NCI-H345 (cell line): ENCODE measurements around the gene TMOD2.

Experiments
- DNase-seq: peaks from one replicate; lab custom pipeline; 2025; lab: John Stamatoyannopoulos, UW

TMOD2 gene

DNA sequence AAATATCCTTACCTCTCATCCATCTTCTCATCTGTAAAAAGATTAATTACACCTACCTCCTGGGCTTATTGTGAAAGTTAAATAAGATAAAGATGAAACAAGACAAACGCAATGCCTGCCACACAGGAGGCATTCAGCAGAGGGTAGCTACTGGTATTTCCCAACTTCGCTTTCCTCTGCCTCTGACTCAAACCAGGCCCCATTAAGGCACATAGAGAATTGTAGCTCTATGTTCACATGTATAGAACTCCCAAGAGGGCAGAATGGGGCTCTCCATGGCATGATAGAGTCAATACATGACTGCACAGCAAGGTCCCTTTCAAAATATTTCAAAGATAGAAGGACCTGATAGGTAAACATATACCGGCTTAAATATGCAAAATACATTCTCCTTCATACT, 15.3 kb upstream of the TMOD2 start:
- DNase-seq = peak; percentile 10

DNA sequence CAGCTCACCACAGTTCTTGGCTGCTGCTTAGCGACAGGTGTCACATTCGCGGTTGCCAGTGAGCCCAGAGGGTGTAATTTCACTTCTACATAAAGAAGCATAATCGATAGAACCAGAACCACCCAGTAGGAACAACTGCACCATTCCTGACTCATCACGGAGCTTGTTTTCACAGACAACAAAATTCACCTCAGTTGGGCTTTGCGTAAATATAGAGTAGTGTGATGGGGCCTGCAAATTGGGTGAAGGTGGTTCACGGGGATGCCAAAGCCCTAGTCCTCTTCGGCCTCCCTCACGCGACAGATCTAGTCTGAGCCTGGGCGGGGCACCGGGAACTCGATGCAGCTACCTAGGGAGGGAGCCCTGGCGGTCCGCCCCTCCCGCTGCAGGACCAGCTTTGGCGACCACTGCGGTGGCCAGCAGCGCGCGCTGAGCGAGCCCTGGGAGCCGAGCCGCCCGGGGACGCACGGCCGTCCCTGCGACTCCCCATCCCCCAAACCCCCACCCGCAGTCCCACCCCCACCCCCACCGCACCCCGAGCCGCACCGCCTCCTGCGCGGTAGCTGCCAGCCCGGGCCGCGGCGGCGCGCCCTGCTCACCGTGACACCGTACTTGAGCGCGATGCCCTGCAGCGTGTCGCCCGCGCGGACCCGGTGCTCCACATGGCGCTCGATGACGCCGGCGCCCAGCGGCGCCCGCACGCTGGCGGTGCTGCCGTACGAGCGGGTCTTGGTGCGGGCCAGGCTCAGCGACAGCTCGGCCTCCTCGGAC, 14.5 kb upstream of the TMOD2 start:
- peak; percentile 62 for DNase-seq

DNA sequence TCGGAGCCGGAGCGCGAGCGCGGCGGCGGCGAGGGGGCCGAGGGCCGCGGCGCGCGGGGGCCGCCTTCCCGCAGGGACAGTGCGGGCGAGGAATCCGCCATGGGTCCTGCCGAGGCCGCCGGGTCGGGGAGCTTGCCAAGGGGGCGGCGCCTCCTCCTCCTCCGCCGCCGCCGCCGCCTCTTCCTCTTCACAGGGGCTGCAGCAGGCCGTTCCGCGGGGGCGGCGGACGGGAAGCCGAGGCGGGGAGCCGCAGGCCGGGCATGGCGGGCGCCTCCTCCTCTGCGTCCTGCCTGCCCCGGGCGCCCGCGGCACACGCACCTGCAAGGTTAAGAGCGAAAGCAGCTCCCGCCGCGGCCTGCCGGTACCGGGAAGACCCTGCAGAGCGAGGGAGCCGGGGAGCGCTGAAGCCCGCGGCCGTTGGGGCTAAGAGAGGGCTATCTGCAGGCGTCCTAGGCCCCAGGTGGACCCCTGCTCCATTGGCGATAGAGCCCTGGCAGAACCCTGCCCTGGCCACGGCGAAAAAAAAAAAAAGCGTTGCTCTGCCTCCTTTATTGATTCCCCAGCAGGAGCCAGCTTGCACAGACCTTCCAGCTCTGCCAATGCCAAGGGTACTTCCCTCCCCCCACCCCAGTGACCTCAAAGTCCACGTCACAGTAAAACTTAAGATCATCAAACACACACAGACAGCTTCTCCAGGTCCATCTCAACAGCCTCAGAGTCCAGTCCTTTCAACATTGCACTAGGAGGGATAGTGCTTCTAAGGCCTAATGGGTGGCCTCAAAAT, 13.7 kb upstream of the TMOD2 start, which contains the start of gene LYSMD2:
Gene LYSMD2 (minus strand): TSS at position 134 of the 784 bp plus-strand sequence. CDS start 33 bp downstream, at position 101.
- peak; percentile 47 for DNase-seq

DNA sequence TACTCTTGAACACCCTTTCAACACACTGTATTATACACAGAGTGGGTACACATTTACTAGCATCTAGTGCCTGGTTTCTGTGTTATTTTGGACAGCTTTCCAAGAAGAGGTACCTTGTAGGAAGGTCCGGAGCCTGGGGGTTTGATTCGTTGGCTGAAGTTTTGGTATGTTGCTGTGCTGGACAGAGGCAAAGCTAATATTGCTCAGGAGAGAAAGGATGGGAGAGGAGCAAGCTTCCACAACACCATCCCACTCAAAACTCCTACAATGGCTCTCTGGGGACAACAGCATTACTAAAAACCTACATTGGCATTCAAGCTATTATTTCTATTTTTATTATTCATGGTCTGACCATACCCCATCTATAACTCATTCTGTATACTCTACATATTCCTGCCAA, 12.8 kb upstream of the TMOD2 start:
- DNase-seq = no peak

DNA sequence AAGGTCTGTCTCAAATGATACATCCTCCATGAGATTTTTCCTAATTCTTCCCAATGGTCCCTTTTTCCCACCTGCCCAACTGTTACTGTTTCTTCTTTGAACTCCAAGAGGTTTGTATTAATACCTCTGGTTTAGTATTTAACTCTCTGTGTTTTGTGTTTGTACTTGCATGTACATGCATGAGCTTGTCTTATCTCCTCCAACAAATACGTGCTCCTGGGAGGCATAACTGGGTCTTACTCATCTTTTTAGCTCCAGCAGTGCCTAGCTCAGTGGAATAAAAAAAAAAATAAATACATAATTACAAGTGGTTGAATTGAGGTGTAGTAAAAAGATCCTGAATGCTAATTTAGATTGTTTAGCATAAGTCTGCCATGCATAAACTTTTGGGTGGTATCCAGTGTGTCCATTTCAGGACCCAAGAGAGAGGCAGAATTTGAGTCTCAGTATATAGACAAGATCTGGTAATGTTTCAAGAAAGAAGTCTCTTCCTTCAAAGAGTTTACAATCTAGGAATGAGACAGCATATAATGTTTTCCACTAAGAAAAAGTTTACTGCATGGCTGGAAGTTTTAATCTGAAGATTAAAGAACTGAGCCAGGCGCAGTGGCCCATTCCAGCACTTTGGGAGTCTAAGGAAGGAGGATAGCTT, 12.2 kb upstream of the TMOD2 start:
- DNase-seq = no peak

DNA sequence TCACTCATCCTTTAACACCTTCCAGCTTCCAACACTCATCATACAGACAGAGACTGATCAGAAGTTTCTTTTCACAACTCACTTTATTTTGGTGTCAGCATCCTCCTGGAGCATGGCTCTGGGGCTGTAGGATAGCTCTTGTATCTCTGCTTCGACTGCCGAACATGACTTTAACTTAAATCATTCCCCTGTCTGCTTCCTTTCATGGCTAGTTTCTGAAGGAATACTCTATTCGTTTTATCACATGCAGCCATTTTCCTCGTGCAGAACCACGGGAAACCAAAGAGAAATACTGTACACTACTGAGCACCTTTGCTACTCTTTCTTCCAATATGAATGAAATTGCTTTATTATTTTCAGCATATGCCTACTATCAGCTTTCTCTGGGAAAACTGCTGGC, 2.1 kb upstream of the TMOD2 start:
- DNase-seq = no peak

DNA sequence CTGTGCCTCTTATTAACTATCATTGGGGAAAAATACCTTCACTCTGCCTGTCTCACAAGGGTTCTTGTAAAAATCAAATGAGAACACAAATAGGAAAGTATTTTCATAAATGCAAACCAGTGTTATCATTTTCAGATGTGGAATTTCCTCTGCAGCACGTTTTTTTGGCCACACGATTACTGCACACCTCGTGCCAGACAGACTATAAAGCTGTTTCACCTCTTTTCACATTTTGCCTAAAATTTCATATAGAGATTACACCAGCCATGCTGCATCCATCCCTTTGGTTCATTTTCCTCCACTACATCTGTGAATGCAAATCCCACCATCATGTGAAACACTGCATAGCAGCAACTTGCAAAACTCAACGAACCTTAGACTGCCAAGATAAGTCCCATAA, 1.2 kb upstream of the TMOD2 start:
- DNase-seq = no peak

DNA sequence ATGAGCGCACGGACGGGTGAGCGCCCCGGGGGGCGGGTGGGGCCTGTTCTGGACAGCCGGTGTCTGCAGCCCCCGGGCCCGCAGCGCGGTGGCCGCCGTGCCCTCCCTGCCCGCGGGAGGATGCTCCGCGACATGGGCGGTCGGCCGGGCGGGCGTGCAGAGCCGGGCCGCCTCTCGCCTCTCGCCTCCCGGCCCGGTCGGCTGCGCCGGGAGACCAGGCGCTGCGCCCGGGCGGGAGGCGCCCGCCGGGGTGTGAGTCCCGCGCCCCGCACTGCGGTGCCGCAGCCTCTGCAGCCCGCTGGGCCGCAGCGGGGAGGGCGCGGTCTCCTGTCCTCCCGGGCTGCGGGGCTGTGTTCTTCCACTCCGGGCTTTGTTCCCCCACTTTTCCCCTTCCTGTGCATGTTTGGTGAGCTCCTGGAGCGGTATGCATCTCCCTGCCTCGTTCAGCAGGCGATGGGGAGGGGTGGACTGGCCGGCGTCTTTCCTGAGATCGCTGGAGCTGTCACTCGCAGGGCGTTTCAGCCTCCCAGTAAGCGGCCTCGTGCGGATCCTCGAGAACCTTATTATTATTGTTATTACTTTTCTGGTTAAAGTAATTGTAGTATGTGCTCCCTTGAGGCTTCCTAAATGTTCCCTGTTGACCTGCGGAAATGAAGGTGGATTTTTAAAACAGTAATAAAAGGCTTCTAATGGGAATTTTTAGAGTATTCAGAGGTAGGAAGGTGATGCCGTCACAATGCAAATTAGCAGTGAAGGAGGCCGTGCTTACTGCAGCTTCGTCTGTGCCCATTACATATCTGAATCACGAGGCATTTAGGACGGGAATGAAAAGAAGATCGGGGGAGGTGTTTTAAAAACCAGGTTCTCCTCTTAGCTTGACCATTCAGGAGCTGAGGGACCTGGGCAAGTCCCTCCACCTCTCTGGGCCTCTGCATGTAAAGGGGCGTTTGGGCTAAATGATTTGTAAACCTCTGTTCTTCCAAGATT, 593 bp downstream of the TMOD2 start:
- DNase-seq = peak; percentile 19

DNA sequence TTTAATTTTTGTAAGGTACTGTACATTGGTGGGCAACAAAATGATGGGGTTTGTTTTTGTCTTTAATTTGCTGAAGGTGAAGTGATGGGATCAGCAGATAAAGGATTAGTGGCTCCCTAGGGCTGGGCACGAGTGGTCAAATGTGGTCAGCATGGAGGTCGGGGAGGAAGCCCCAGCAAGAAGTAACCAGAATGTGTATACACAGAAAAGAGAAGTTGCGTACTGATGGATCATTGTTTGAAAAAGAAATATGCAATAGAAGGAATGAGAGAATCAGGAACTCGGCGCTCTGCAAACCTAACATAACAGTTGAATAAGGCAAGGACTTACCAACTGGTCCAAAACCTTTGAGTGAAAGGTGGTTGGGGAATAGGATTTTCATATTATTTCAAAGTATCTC, 1.5 kb downstream of the TMOD2 start:
- no peak for DNase-seq

DNA sequence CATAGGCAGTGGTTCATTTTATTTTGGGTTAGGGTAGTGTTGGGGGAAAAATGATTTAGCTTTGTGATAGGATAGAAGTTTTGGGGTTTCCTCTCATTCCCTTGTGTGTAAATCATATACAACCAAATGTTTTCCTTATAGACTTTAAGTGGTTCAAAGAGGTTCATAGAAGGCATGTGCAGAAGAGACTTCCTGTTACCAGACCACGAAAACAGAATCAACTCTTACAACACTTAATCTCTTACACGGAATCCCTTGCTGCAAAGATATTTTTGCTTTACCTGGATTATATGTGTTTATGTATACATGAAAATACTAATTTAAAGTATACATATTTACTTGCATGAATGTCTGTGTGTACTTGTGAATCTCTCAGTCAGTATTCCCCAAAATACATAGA, 2.9 kb downstream of the TMOD2 start:
- DNase-seq = no peak

DNA sequence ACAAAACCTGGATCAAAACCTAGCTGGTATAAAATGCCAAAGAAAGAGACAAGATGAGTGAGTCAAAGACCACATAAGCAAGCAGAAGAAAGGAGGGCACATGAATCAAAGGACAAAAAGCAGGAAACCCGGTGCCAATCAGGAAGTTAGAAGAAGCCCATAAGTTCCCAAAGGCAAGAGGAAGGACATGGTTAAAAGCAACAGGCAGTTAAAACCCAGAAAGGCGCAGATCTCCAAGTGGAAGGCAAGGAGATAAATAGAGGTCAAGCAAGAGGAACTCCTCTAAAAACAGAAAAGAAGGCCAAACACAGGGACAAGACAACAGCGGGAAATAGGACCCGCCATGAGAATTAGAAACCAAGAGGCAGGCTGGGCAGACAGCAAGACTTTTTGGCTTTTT, 4.4 kb downstream of the TMOD2 start:
- no peak for DNase-seq

DNA sequence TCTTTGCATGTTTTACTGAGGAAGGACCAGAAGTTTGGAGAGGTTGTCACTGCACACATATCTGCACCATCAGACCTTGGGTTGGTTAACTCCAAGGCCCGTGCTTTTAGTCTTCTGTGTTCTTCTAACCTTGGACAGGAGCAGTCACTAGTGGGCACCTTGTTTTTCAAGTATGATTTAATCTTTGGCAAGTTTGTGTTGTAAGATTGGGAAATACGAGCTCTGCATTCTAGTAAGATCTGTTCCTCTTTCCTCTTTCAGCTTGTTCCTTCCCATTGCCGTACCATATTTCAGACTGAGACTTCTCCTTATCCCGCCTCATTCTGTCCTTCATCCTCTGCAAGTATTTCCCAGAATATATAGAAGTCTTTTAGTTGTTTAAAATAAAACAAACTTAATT, 5.1 kb downstream of the TMOD2 start:
- no peak for DNase-seq

DNA sequence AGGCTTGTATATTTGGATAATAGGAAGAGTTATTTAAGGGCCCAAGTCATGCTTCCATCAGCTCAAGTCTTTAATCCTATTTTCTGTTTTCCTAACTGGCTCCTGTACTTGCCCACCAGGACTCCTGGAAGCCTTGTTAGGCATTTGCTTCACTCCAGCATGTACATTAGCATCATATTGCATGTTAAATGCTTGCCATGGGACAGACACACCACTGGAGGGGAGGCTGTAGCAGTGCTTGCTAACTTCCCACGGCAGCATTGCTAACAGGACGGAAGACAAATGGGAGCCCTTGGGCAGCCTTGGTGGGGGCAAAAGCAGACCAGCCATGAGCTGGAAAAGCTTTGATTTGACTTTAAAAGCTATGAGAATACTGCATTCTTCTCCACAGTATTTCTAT, 6.1 kb downstream of the TMOD2 start:
- DNase-seq = no peak

DNA sequence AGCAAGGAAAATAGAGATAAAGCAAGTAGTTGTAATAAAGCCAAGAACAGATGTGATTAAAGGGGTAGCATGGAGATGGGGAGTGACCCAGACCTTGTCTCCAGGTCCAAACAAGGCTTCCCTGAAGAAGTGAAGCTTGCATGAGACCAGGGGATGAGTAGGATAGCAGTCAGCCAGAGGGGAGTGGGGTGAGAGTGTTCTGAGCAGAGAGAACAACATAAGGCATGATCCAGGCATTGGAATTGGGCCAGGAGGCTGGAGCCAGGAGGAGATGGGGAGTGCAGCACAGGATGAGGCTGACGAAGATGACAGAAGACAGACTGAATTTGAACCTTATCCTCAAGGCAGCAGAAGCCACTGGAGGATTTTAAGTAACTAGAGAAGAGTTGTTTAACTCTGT, 7.2 kb downstream of the TMOD2 start:
- DNase-seq = peak; percentile 18

DNA sequence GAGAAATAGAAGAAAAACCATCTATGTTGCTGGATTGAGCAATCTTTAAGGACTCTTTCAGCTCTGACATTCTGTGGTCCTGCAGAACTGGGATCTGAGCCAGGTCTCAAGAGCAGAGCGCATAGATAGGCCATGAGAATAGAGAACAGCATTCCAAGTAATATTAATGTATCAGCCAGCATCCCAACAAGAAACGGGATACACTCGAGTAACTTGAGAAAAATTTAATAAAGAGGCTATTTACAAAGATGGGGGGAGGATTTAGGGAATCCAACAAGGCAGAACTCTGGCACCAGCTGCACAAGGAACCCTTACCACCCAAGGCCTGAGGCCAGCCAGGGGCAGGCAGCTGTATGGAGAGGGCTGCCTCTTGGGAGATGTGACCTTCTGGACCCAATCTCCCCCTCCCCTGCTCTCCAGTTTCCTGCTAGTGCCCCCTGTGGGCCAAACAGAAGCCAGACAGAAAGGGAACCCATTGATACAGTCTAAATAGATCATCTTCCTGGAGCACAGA, 8.2 kb downstream of the TMOD2 start:
- peak; percentile 41 for DNase-seq

DNA sequence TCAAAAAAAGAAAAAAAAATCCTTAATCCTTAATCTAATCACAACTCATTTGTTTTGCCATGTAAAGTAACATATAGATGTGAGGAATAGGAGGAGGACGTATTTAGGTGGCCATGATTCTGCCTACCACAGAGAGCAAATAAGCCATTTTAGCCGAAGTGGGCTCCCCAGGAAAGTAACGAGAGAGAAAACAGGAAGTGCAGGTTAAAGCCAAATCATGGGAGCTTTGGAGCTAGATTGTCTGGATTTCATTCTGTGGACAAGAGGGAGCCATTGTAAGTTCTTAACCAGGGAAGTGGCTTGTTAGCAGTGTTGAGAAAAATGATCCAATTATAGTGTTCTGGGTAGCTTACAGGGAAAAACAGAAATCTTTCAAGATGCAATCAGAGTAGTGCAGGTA, 9.4 kb downstream of the TMOD2 start:
- DNase-seq = no peak

DNA sequence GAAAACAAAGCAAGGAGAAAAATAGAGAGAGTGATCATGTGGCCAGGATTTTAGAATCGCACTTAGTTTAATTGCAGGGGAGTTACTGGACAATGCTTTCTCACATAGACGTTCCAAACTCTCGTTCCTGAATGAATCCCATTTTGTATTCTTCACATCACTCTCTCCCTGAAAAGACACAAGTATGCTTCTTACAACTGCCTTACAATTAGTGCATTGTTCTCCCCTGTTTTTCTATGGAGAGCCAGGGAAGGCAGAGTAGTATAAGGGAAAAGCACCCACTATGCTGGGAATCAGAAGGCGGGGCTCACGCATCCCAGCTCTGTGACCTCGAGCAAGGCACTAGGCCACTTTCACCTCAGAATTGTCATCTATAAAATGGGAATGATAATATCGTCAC, 14.4 kb downstream of the TMOD2 start:
- no peak for DNase-seq

DNA sequence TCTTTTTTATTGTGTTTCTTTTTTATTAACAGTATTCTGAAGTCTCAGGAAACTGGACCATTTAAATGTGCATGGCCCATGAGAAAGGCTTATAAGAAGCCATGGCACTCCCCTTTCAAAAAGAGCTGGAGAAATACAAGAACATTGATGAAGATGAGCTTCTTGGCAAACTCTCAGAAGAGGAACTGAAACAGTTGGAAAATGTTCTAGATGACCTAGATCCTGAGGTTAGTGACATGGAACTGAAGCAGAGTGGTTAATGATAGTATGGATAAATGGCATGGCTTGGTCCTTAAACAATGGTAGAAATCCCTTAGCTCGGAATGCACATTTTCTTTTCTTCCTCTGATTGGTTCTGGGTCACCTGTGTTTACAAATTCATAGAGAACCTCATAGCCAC, 14.9 kb downstream of the TMOD2 start:
- DNase-seq = no peak

DNA sequence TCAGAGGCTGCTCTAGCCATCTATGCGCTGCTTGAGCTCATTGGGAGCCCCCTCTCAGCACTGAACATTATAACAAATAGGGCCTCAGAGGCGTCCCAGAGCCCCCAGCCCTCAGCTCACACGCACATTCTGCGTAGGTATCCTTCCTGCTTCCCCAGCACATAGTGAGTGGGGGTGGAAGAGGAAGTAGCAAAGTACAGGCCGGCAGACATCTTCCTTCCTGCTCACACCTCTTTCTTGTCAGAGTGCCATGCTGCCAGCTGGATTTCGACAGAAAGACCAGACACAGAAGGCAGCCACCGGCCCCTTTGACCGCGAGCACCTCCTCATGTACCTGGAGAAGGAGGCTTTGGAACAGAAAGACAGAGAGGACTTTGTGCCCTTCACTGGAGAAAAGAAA, 16.6 kb downstream of the TMOD2 start:
- no peak for DNase-seq

DNA sequence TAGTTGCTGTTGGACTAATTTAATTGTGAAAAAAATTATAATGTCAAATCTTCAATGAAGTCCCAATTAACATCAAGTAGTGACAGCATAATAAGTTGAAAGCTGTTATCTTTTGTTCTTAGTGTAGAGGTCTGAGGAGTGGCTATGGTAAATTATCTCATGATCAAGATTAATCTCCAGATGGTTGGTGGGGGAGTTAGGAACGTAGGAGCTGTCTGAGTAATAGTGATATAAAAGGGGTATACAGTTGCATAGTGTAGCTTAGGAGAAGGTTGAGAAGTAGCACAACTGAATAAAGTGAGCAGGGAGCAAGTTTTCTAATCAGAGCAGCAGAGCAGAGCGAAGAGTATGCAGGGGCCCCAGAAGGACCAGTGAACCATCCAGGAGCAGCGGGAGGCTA, 19.5 kb downstream of the TMOD2 start:
- no peak for DNase-seq

DNA sequence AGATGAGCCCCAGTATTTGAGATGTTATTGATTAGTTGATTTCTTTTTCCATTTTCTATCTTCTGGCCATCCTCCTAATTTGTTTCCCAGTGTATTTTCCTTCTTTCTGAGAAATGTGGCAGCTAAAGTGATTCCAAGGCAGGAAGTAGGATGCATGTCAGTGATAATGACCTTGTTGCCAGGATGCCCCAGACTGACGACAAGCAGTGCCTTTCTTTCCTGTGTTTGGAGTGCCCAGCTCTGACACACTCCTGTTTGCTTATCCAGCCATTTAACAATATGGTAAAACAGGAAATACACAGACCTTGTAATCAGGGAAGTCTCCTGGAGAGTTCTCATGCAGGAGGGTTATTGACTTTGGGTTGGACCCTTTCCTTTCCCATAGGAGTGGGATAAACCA, 20.4 kb downstream of the TMOD2 start:
- no peak for DNase-seq

DNA sequence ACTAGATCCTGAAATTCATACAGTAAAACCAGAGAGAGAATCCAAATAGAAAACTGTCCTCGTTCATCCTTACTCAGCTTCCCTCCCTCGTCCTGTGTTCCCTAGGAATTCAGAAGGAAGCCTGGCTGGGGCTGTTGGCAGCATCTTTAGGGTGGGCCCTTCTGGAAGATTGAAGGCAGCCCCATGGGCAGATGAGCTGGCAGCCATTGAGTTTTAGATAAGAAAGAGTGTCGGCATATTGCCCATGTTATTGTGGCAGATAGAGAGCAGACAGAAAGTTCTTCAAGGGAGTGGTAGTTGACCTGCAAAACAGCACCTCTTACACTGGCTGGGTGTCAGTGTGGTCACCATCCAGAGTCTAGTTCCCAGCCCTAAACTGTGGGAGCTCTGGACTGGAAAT, 23.5 kb downstream of the TMOD2 start:
- no peak for DNase-seq
